GM18505 (cell line): ENCODE measurements around the gene ZBTB21.

Experiments used
- ATAC-seq: cut with Tn5 transposase; IDR thresholded peaks from one replicate; pipeline ENCODE4 v1.9.1; 2021; ENCODE audit not compliant: unreplicated experiment
- POLR2A ChIP-seq: IDR thresholded peaks from 4 replicates; pipeline ENCODE4 v1.6.1; 2011; ENCODE audit warnings: borderline replicate concordance; ENCODE audit not compliant: insufficient read depth, insufficient read length; ENCODE audit errors: extremely low read depth

ZBTB21 gene

DNA sequence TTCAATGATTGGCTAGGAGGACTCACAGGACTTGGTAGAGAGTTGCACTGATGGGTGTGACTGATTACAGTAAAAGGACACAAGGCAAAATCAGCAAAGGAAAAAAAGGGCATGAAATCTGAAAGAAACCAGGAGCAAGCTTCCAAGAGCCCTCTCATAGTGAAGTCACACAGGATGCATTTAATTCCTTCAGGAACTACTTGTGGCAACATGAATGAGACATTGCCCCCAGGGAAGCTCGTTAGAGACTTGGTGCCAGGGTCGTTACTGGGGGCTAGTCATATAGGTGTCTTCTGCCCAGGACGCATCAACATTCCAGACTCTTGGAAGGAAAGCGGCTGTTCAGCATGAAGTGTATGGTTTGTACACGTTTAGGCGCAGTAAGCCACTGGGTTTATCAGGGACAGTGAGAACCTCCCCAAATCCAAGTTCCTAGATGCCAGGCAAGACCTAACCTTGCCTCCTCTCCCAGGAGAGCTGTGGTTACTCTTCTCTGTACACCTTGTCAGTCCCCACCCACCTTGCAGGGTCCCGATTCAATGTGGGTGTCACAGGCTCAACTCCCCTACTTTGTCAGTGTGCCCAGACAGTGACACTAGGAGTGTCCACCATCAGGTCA lies 30.3 kb downstream of the ZBTB21 start:
- no peak for ATAC-seq
- TF ChIP-seq POLR2A: no peak

GRCh38 chr21:41979335-41979734 lies 30.8 kb downstream of the ZBTB21 start:
- no peak for TF ChIP-seq POLR2A

DNA sequence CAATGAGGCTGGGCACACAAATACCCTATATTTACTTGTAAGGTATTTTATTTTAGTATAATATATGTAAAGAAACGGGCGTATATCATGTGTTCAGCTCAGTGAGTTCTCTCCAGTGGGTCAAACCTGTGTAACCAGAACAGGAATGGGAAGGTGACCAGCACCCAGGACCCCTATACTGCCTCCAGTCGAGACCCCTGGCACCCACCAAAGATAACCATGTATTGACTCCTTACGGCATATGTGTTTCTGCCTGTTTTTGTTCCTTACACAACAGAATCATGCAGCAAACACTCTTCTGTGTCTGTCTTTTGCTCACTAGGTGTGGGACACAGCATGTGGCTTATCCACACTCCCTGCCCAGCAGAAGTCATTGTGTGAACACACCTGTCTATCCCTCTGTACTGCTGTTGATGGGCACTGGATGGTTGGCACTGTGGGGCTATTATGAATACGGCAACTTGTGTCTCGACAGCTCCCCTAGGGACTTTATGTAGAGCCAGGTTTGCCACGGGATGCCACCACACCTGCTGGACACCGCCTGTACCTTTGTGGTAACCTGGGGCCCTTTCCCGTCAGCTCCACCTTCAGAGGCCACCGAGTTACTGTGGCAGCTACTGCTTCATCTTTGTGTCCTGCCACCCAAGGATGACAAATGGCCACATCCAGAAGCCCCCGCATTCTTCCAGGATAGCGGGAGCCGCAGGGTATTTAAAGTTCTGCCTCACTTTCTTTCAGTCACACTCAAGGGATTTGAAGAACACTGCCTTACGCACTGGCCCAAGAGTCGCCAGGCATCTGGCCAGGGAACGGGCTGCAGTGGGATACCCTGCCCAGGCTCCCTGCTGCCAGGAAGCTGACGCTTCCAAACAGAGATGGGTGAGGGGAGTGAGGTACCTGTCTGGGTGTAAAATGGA lies 32.9 kb downstream of the ZBTB21 start:
- TF ChIP-seq POLR2A: no peak
- ATAC-seq: no peak

More at GRCh38 chr21:41979335-41979734, 30.8 kb downstream of the ZBTB21 start:
- no peak for ATAC-seq

- TF ChIP-seq POLR2A: no peak
- no peak for ATAC-seq
Measured at GRCh38 chr21:41976611-41977010, 33.5 kb downstream of the ZBTB21 start.

DNA sequence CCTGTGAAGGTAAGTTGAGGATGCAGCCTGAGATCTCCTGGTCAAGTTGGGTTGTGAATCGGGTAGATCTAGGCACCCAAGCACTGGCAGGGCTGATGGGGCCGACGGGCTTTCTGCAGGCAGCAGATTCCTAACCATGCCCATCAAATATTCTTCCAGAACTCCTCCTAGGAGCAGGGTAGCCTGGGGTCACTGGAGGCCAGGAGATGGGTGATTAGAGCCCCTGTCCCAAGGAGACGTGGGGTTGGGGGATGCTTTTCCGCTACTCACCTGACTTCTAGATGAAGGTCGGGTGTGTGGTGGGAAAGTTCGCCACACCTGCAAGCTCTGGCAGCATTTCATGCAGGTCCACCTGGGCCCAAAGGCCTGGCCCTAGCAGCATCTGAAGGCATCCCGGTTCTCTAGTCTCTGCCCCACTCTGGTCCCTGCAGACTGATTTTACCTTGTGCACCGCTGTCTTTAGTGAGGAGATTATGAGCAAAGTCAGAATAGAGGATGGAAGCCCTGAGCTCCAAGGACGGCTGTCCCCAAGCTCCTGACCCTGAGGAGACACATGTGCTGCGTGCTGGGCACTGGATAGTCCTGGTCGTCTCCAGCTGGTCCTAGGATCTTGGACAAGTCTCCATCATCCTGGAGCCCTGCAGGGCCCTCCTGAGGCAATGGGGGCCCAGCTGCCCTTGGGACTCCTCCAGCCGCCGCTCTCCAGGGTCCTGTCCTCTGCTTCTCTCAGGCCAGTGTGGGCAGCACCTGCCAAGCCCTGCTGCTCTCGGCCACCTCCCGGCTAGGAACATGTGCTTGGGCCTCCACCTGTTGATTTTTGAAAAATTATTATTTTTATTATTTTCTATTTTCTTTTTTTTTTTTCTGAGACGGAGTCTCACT lies 34.5 kb downstream of the ZBTB21 start:
- ATAC-seq: no peak
- no peak for TF ChIP-seq POLR2A

DNA sequence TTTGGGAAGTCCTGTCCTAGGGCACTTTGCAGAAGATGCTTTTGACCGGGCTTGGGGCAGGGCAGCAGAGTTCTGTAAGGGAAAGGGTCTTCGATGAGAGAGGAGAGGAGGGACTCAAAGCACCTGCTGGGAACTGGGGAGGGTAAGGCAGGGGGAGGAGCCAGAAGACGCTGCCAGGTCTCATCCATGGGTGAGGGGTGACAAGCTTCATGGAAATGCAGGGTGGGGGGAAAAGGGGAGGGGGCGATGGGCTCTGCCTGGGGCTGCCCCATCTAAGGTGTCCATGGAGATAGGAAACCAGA lies 35.5 kb downstream of the ZBTB21 start:
- no peak for TF ChIP-seq POLR2A
- no peak for ATAC-seq

GRCh38 chr21:41973861-41974751 lies 36.1 kb downstream of the ZBTB21 start:
- no peak for TF ChIP-seq POLR2A
- ATAC-seq: no peak

DNA sequence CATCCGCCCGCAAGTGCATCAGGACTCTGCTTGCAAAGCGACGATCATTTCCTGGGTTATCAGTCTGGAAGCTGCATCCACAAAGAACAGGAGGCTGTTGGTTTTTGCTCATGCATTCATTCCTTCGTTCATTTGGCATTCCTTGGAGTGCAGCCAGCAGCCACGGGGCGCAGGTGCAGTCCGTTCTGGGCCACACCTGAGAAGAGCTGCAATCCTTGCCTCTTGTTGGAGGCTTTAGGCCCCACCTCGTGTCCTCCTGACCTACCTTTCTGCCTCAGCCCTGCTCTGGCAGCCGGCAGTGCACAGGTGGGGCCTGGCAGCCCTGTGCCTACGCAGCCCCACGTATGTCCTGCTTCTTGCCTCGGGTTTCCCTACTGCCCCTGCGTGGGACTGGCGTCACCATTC lies 36.7 kb downstream of the ZBTB21 start:
- TF ChIP-seq POLR2A: no peak
- no peak for ATAC-seq

- TF ChIP-seq POLR2A: no peak
- no peak for ATAC-seq
Measured at GRCh38 chr21:41972511-41973205, 37.5 kb downstream of the ZBTB21 start.

DNA sequence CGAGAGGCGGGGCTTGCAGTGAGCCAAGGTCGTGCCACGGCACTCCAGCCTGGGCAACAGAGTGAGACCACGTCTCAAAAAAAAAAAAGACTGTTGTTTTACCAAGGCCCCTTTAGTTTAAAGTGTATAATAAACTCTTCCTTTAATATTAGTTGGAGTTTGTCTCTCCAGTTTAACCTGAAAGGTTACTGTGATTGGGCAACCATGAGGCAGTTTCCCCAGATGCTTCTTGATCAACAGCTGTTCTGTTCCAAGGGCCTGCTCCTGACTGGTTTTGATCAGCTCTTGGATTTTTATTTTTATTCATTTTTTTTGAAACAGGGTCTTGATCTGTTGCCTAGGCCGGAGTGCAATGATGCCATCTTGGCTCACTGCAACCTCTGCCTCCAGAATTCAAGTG lies 38.3 kb downstream of the ZBTB21 start:
- TF ChIP-seq POLR2A: no peak
- ATAC-seq: no peak

- no peak for TF ChIP-seq POLR2A
- no peak for ATAC-seq
Measured at GRCh38 chr21:41970751-41971653, 39.2 kb downstream of the ZBTB21 start.
